HG03565 (cell line): ENCODE data around the gene CD207.

Experiments
- ATAC-seq: cut with Tn5 transposase; IDR thresholded peaks from one replicate; pipeline ENCODE4 v1.9.1; 2021; ENCODE audit warnings: mild to moderate bottlenecking, moderate library complexity; ENCODE audit not compliant: unreplicated experiment

Gene CD207

DNA sequence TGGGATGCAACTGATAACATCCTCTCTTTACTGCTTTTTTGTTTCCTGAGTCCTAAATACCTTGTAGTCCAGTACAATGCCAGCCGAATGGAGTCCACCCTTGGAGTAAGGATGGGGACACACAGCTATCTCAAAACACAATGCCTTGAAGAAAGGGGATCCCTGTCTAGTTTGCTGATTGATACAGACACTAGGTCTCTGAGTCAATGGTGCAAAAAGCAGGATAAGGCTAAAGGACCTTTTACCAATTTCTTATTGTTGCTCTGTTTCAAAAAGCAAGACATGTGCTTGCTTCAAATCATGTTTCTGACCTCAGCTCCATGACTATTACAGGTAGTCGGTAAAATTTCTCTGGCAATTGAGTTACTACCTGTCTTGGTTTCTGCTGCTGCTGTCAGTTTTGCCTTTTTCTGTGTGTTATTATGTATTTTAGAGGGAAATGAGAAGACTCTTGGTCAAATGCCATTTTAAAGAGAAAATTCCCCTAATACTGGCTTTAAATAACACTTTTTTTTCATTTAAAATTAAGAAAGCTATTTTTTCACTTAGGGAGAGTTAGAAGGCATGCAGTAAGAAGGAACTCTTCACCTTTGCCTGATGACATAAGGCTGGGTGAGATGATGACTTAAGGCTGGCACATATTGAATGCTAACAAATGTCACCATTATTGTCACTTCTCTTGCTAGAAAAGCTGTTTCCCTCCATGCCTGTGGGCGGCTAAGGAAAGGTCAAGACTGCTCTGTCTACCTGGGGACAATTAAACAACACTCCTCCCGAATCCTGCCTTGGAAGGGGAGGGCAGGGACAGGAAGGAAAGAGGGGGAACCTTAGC is 40.2 kb downstream of the CD207 start:
- no peak for ATAC-seq

DNA sequence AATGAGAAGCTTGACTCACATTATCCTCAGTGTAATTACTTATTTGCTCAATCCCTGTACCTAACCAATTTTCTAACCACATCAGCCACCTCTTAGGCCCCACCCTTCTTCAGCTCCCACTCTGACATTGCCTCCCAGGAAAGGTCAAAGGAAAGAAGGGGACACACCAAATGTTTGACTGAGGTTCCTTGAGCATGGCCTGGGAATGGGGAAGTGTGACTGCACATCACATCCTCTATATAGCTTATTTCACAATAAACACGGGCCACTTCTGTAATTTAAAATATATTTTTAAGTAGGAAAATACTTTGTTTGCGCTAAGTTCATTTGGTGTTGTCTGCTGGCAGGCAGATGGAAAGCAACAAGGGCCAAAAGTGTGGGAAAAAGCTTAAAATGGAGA is 42.2 kb downstream of the CD207 start:
- ATAC-seq, result no peak

GRCh38 chr2:70790136-70790828 is 45.3 kb downstream of the CD207 start, which contains the start of gene FIGLA:
TSS of gene FIGLA (minus strand) at chr2:70790643. CDS start at chr2:70790638, 5 bp downstream.
- no peak for ATAC-seq

GRCh38 chr2:70789304-70790135 is 46.1 kb downstream of the CD207 start:
- ATAC-seq, result no peak

- ATAC-seq, result no peak
Observed at GRCh38 chr2:70785137-70785911, 50.3 kb downstream of the CD207 start.

GRCh38 chr2:70784320-70784719 is 51.3 kb downstream of the CD207 start:
- no peak for ATAC-seq
